ENCODE results near the gene TMEM38A.
A peak's percentile ranks its signal among the peaks of the same experiment; 100 is the strongest.

TMEM38A gene

DNA sequence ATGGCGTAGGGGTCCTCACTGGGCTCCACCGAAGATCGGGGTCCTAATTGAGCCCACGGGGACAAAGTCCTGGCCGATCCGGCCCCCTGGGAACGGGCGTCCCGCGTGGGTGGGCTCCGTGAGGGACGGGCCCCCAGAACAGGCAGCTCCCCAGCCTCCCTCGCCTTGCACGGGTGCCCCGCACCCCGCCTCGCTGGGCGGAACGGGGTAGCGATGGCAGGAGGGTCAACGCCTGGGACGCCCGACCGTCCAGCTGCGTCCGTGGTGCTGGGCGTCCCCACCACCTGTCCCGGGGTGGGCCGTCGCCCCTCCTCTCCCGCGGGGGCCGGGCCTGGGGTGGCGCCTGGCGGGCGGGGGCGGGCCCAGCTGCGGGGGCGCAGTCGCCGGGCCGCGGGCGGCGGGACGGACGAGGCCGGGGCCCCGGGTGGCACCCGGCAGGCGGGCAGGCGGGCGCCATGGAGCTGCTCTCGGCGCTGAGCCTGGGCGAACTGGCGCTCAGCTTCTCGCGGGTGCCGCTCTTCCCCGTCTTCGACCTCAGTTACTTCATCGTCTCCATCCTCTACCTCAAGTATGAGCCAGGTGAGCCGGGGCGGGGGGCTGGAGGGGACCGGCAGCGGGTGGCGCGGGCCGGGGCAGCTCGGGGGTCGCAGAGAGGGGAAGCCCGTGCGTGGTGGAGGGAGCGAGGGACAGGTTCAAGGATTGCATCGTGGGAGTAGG, at the start of gene TMEM38A:
Gene TMEM38A (plus strand): TSS at position 377 of the 717 bp plus-strand sequence. CDS start 79 bp downstream, at position 456.
- Mint-ChIP-seq H3K27ac (peak within 1 kb of the TSS; percentile 98), H3K4me1 (peaks cover 32% of the 10 kb centered on the region), H3K27me3 (no peaks in the 10 kb centered on the region), H3K4me3 (peak within 1 kb of the TSS; percentile 97), H3K36me3 (peaks cover 10% of the 10 kb centered on the region), H3K9me3 (no peaks in the 10 kb centered on the region)

- H3K27ac Mint-ChIP-seq, result no peak overlapping the region
Observed at GRCh38 chr19:16612636-16613035, 48.3 kb upstream of the TMEM38A start.

DNA sequence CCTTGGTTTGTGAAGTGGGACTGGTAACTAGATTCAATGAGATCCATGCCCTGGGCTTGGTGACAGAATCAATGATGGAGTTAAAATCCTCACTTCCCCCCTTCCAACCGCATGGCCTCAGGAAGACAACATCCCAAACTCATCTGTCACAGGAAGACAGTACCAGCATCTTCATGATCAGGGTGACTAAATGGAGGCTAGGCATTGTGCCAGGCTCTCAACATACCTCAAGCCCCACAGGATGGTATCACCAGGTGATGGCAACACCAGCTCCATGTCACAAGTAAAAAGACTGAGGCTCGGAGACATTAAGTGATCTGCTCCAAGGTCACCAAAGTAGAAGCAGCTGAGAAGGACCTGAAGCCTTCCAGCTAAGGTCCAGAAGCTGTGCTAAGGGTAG, 47.1 kb upstream of the TMEM38A start:
- no peaks in the 10 kb centered on the region for H3K36me3 Mint-ChIP-seq
- H3K9me3 Mint-ChIP-seq, result no peaks in the 10 kb centered on the region
- H3K4me1 Mint-ChIP-seq, result peaks cover 84% of the 10 kb centered on the region
- H3K4me3 Mint-ChIP-seq, result no peak overlapping the region
- H3K27ac Mint-ChIP-seq, result no peak overlapping the region
- no peaks in the 10 kb centered on the region for H3K27me3 Mint-ChIP-seq

More at GRCh38 chr19:16612636-16613035, 48.3 kb upstream of the TMEM38A start:
- H3K27me3 Mint-ChIP-seq, result no peaks in the 10 kb centered on the region
- no peaks in the 10 kb centered on the region for H3K9me3 Mint-ChIP-seq
- no peak overlapping the region for H3K4me3 Mint-ChIP-seq
- no peaks in the 10 kb centered on the region for H3K36me3 Mint-ChIP-seq
- H3K4me1 Mint-ChIP-seq, result peaks cover 82% of the 10 kb centered on the region

DNA sequence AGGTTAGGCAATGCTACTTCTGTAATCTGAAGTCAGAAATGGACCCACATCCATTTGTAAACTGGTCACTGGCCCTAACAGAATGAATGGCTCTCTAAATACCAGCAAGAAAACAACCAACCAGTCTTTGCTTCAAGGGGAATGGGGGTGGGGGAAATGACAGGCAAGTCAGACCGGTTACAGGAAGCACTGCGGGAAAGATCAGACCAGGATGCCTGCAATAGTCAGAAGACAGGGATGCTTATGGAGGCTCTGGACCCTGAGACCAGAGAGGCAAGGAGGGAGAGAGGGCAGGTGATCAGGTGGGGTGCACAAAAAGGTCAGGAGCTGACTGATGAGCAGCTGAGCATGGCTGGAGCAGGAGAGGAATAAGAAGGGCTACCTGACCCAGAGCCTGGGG, 46.0 kb upstream of the TMEM38A start:
- no peak overlapping the region for H3K27ac Mint-ChIP-seq
- H3K4me3 Mint-ChIP-seq, result peak overlapping the region; percentile 12
- H3K27me3 Mint-ChIP-seq, result no peaks in the 10 kb centered on the region

GRCh38 chr19:16615808-16616207, 45.1 kb upstream of the TMEM38A start:
- Mint-ChIP-seq H3K4me1 (peaks cover 93% of the 10 kb centered on the region), H3K4me3 (no peak overlapping the region), H3K9me3 (no peaks in the 10 kb centered on the region), H3K27ac (no peak overlapping the region), H3K36me3 (no peaks in the 10 kb centered on the region), H3K27me3 (no peaks in the 10 kb centered on the region)

More for the DNA sequence above, 46.0 kb upstream of the TMEM38A start:
- no peaks in the 10 kb centered on the region for H3K36me3 Mint-ChIP-seq
- H3K4me1 Mint-ChIP-seq, result peaks cover 89% of the 10 kb centered on the region
- H3K9me3 Mint-ChIP-seq, result no peaks in the 10 kb centered on the region

- no peak overlapping the region for H3K4me3 Mint-ChIP-seq
Observed at GRCh38 chr19:16618248-16618647, 42.7 kb upstream of the TMEM38A start.

GRCh38 chr19:16619457-16619856, 41.5 kb upstream of the TMEM38A start:
- no peaks in the 10 kb centered on the region for H3K36me3 Mint-ChIP-seq
- H3K27me3 Mint-ChIP-seq, result no peaks in the 10 kb centered on the region
- H3K4me1 Mint-ChIP-seq, result peaks cover 80% of the 10 kb centered on the region
- no peak overlapping the region for H3K4me3 Mint-ChIP-seq
- H3K27ac Mint-ChIP-seq, result no peak overlapping the region
- H3K9me3 Mint-ChIP-seq, result no peaks in the 10 kb centered on the region

More at GRCh38 chr19:16618248-16618647, 42.7 kb upstream of the TMEM38A start:
- peaks cover 86% of the 10 kb centered on the region for H3K4me1 Mint-ChIP-seq
- no peaks in the 10 kb centered on the region for H3K27me3 Mint-ChIP-seq
- peak overlapping the region; percentile 82 for H3K27ac Mint-ChIP-seq
- no peaks in the 10 kb centered on the region for H3K36me3 Mint-ChIP-seq
- H3K9me3 Mint-ChIP-seq, result no peaks in the 10 kb centered on the region

- H3K9me3 Mint-ChIP-seq, result no peaks in the 10 kb centered on the region
- peaks cover 81% of the 10 kb centered on the region for H3K4me1 Mint-ChIP-seq
- H3K27me3 Mint-ChIP-seq, result no peaks in the 10 kb centered on the region
- H3K27ac Mint-ChIP-seq, result no peak overlapping the region
- H3K36me3 Mint-ChIP-seq, result no peaks in the 10 kb centered on the region
- no peak overlapping the region for H3K4me3 Mint-ChIP-seq
Observed at GRCh38 chr19:16620018-16620417, 40.9 kb upstream of the TMEM38A start.

- Mint-ChIP-seq H3K4me1 (peaks cover 81% of the 10 kb centered on the region), H3K4me3 (no peak overlapping the region), H3K36me3 (peaks cover 2% of the 10 kb centered on the region), H3K9me3 (no peaks in the 10 kb centered on the region), H3K27ac (no peak overlapping the region), H3K27me3 (no peaks in the 10 kb centered on the region)
Observed at GRCh38 chr19:16620584-16620983, 40.4 kb upstream of the TMEM38A start.

DNA sequence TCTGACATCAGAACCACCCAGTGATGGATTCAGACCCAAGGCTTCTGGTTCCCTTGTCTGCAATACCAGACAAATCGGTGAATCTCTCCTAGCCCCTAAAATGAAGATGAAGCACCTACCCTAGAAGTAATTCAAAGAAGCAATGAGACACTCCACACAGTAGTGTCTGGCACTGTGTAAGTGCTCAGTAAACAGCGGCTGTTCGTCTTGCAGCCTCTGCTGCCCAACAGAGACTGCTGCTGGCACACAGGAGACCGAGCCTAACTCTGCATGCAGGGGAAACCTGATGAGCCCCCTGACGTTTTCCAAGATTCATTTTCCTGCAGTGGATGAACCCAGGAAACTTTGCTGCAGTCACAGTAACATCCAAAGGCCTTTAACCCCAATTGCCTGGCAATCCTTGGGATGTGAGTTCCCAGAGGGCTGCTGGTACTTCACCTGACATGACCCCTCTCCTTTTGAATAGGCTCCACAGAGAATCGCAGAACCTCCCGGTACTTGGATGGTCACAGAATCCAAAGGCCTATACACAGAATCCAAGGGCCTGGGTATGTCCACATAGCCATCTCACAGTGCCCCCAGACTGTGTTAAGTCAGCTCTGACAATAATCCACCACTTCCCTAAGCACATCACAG, 39.7 kb upstream of the TMEM38A start:
- no peak overlapping the region for H3K4me3 Mint-ChIP-seq
- no peaks in the 10 kb centered on the region for H3K27me3 Mint-ChIP-seq
- peaks cover 81% of the 10 kb centered on the region for H3K4me1 Mint-ChIP-seq
- H3K9me3 Mint-ChIP-seq, result no peaks in the 10 kb centered on the region
- no peak overlapping the region for H3K27ac Mint-ChIP-seq
- H3K36me3 Mint-ChIP-seq, result peaks cover 2% of the 10 kb centered on the region

DNA sequence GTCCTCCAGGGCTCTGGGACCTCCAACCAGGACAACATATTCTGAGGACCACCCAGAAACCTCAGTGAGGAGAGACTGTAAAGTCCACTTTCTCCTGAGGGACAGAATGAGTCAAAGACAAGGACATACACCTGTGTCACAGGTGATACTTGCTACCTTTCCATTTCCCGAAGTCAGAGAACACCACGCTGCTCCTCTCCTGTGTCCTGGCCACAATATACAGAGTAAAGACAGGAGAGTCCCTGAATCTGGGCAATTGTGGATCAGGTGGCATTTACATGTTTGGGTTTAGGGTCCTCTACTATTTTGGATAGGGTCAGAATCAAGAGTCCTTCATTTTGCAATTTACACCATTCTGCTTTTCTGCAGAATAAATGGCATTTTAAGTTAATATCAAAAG, 37.9 kb upstream of the TMEM38A start:
- Mint-ChIP-seq H3K27me3 (no peaks in the 10 kb centered on the region), H3K4me1 (peaks cover 71% of the 10 kb centered on the region), H3K36me3 (peaks cover 2% of the 10 kb centered on the region), H3K4me3 (no peak overlapping the region), H3K27ac (no peak overlapping the region), H3K9me3 (no peaks in the 10 kb centered on the region)

DNA sequence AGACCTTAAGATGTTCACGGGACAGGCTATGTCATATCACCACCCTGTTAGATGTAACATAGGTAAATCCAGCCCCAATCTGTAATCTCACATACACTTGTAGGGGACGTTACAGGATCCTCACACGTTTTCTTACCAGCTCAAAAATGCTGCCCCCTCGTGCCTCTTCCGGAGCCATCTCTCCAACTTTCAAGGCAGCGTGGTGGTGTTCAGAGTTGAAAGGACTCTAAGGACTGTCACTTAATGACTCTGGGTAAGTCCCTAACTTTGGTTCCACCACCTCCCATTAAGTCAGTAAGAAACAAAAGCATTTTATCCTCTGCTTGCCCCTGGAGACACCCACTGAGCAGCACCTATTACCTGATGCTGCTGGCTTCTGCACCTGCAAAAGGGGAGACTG, 37.4 kb upstream of the TMEM38A start:
- H3K36me3 Mint-ChIP-seq, result peaks cover 2% of the 10 kb centered on the region
- no peak overlapping the region for H3K4me3 Mint-ChIP-seq
- H3K27ac Mint-ChIP-seq, result no peak overlapping the region
- H3K27me3 Mint-ChIP-seq, result no peaks in the 10 kb centered on the region
- no peaks in the 10 kb centered on the region for H3K9me3 Mint-ChIP-seq
- peaks cover 66% of the 10 kb centered on the region for H3K4me1 Mint-ChIP-seq

DNA sequence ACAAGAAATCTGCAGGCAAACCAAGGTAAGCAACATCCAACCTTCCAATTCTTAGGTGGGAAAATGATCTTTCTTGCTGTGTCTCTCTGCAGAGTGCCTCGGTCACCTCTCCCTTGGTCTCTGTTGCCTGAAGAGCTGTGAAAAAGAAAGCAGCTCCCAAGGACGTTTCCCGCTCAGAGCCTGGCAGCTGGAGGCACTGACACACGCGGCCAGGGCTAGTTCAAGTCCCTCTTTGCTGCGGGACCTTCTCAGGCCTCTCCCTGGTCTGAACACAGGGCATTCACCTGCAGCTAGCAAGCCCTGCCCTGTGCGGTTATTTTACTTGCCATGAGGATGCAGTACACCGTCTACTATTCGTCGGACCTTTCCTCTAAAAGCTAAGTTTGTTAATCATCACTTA, 36.7 kb upstream of the TMEM38A start:
- Mint-ChIP-seq H3K36me3 (peaks cover 2% of the 10 kb centered on the region), H3K4me3 (no peak overlapping the region), H3K27me3 (no peaks in the 10 kb centered on the region), H3K4me1 (peaks cover 63% of the 10 kb centered on the region), H3K27ac (no peak overlapping the region), H3K9me3 (no peaks in the 10 kb centered on the region)

- H3K4me1 Mint-ChIP-seq, result peaks cover 57% of the 10 kb centered on the region
- H3K27ac Mint-ChIP-seq, result peak overlapping the region; percentile 5
- H3K9me3 Mint-ChIP-seq, result no peaks in the 10 kb centered on the region
- no peaks in the 10 kb centered on the region for H3K27me3 Mint-ChIP-seq
- H3K36me3 Mint-ChIP-seq, result peaks cover 2% of the 10 kb centered on the region
- H3K4me3 Mint-ChIP-seq, result no peak overlapping the region
Observed at GRCh38 chr19:16625163-16625958, 35.6 kb upstream of the TMEM38A start.

DNA sequence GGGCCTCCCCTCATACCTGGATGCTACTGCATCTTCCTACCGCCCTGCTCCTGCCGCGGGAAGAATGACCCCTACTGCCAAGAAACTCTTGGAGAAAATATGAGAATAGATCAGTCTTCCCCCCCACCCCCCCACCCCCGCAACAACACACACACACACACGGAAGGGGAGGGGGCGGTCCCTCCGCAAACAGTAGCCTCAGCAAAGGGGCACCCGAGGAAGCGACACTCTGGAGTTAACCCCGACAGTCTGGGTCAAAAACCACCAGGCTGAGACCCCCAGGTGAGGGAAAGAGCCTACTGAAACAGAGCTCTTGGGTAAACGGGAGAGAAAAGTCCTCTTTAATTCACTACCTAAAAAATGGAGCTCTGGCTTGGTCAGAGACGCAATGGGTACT, 34.1 kb upstream of the TMEM38A start:
- Mint-ChIP-seq H3K36me3 (peaks cover 3% of the 10 kb centered on the region), H3K9me3 (no peaks in the 10 kb centered on the region), H3K27me3 (no peaks in the 10 kb centered on the region), H3K4me3 (peak overlapping the region; percentile 90), H3K4me1 (peaks cover 44% of the 10 kb centered on the region), H3K27ac (peak overlapping the region; percentile 84)

Data from activated naive CD4-positive, alpha-beta T cell treated with anti-CD3 and anti-CD28 coated beads, Interleukin-2, amount 50 U/mL, for 24 hours (primary cell).